A673 (cell line): Measurements from ENCODE around the gene KPNA6. TPM values are rescaled to one million over a fixed set of nuclear protein-coding genes. Genes with fewer than 3 reads are reported as not detected.
A peak's percentile ranks its signal among the peaks of the same experiment; 100 is the strongest.

ENCODE experiments used
- BruUV-seq: library from RNA; stranded (reverse); fragments of 400-500 nt; replicated peaks from 2 replicates; lab custom pipeline; 2021; lab: Mats Ljungman, UMichigan
- CTCF ChIA-PET: fragments of 300-600 bp; sonication (Branson Sonifier 250); formaldehyde crosslinking; loops from one replicate; lab custom pipeline; 2022; ENCODE audit warnings: antibody characterized with exemption; lab: Charles Lee
- POLR2A ChIA-PET: fragments of 300-600 bp; sonication (Branson Sonifier 250); formaldehyde crosslinking; loops from one replicate; lab custom pipeline; 2022; ENCODE audit warnings: antibody characterized with exemption; ENCODE audit not compliant: low non-redundant PET; lab: Charles Lee
- DNase-seq: peaks from one replicate; pipeline ENCODE4 v3.0.0-alpha.2; 2015; ENCODE audit warnings: low spot score
- H3K27ac ChIP-seq: fragments of 200-600 bp; sonication (generic); 2 replicates; pipeline ENCODE4 v1.5.1; 2016; ENCODE audit warnings: mixed run types, low read depth, mild to moderate bottlenecking, mixed read lengths, antibody characterized with exemption, low read length; ENCODE audit not compliant: poor library complexity, severe bottlenecking
- H3K27me3 ChIP-seq: fragments of 200-600 bp; sonication (generic); replicated peaks from 2 replicates; pipeline ENCODE4 v1.6.1; 2017; ENCODE audit warnings: mixed run types, low read depth, mild to moderate bottlenecking, mixed read lengths, antibody characterized with exemption, low read length; ENCODE audit not compliant: insufficient read depth, poor library complexity
- H3K36me3 ChIP-seq: fragments of 200-600 bp; sonication (generic); 2 replicates; pipeline ENCODE4 v1.6.1; 2016; ENCODE audit warnings: mixed run types, mild to moderate bottlenecking, mixed read lengths, antibody characterized with exemption, low read length; ENCODE audit not compliant: insufficient read depth, poor library complexity, severe bottlenecking
- H3K4me1 ChIP-seq: fragments of 200-600 bp; sonication (generic); 2 replicates; pipeline ENCODE4 v1.6.1; 2017; ENCODE audit warnings: mixed run types, mild to moderate bottlenecking, mixed read lengths, antibody characterized with exemption, low read length; ENCODE audit not compliant: insufficient read depth, poor library complexity, severe bottlenecking
- H3K4me3 ChIP-seq: fragments of 200-600 bp; sonication (generic); 2 replicates; pipeline ENCODE4 v1.5.1; 2016; ENCODE audit warnings: low read depth, mixed run types, mild to moderate bottlenecking, mixed read lengths, low read length; ENCODE audit not compliant: poor library complexity, severe bottlenecking
- H3K9me3 ChIP-seq: fragments of 200-600 bp; sonication (generic); 2 replicates; pipeline ENCODE4 v1.6.1; 2016; ENCODE audit warnings: mixed run types, low read depth, mild to moderate bottlenecking, mixed read lengths, antibody characterized with exemption, low read length; ENCODE audit not compliant: poor library complexity, severe bottlenecking
- EZH2 ChIP-seq: fragments of 200-600 bp; sonication (generic); IDR thresholded peaks from 2 replicates; pipeline ENCODE4 v1.6.1; 2017; ENCODE audit warnings: borderline replicate concordance, low read depth, mild to moderate bottlenecking, mixed read lengths, antibody characterized with exemption, low read length; ENCODE audit not compliant: poor library complexity, severe bottlenecking
- intact Hi-C: fragments of 100-400 bp; cut with micrococcal nuclease; formaldehyde crosslinking; loops from one replicate; pipeline ENCODE4 v1.10.0; 2022; ENCODE audit not compliant: unreplicated experiment
- total RNA-seq: library from RNA; stranded (reverse); gene quantifications from 2 replicates; pipeline ENCODE4 v1.2.3, GENCODE V29; 2021
- TF ChIP-seq, protein P1 (sequence below): fragments of 300-800, 200-600 bp; sonication (generic); conservative IDR thresholded peaks from 2 replicates; pipeline ENCODE4 v1.5.1; 2017; ENCODE audit warnings: low read depth, mild to moderate bottlenecking, antibody characterized with exemption, low read length, moderate library complexity, mixed read lengths

KPNA6 gene
- total RNA-seq, 1 experiment from 2014 or later = 96.8 TPM

DNA sequence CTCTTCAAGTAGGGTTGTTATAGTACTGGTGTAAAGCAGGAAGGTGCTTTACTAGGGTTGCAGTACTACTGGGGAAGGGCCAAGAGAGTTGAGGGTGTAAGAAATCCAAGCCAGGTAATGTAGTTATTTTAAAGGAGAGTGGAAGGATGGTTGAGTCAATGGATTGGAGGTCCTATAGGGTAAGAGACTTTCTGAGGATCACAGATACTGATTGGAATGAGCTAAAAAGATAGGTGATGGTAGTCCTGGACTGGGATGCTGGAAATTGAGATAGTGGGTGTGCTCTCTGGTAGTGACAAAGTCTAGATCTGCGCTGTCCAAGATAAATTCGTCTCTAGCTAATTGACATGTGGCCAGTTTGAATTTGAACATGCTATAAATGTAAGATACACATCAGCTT, 78.6 kb downstream of the KPNA6 start:
- Histone ChIP-seq H3K36me3 (peaks cover 85% of the 10 kb centered on the region), H3K9me3 (no peaks in the 10 kb centered on the region), H3K4me3 (no peak overlapping the region), H3K4me1 (peaks cover 13% of the 10 kb centered on the region), H3K27me3 (no peaks in the 10 kb centered on the region), H3K27ac (peak overlapping the region; percentile 60)
- POLR2A ChIA-PET = no interaction called here
- CTCF ChIA-PET = no interaction called here
- TF ChIP-seq, protein P1, sequence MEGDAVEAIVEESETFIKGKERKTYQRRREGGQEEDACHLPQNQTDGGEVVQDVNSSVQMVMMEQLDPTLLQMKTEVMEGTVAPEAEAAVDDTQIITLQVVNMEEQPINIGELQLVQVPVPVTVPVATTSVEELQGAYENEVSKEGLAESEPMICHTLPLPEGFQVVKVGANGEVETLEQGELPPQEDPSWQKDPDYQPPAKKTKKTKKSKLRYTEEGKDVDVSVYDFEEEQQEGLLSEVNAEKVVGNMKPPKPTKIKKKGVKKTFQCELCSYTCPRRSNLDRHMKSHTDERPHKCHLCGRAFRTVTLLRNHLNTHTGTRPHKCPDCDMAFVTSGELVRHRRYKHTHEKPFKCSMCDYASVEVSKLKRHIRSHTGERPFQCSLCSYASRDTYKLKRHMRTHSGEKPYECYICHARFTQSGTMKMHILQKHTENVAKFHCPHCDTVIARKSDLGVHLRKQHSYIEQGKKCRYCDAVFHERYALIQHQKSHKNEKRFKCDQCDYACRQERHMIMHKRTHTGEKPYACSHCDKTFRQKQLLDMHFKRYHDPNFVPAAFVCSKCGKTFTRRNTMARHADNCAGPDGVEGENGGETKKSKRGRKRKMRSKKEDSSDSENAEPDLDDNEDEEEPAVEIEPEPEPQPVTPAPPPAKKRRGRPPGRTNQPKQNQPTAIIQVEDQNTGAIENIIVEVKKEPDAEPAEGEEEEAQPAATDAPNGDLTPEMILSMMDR = no peak
- TF ChIP-seq EZH2 = no peak
- intact Hi-C loops = no loop called here
- DNase-seq = no peak
- no TSS peak for BruUV-seq

DNA sequence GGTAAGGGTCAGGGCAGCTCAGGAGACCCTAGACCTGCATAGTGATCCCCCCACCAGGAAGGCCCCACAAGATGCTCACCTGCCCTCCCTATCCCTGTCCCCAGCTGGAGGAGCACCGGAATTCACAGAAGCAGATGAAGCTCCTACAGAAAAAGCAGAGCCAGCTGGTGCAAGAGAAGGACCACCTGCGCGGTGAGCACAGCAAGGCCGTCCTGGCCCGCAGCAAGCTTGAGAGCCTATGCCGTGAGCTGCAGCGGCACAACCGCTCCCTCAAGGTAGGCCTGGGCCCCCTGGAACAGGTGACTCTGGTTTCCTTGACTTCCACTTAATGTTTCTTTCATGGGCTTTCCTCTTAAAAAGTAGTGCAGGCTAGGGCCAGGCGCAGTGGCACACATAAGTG, 80.0 kb downstream of the KPNA6 start:
- TF ChIP-seq, protein P1 = no peak
- TF ChIP-seq EZH2 = no peak
- Histone ChIP-seq H3K36me3 (peaks cover 85% of the 10 kb centered on the region), H3K27ac (no peak overlapping the region), H3K27me3 (no peaks in the 10 kb centered on the region), H3K4me1 (peaks cover 5% of the 10 kb centered on the region), H3K9me3 (no peaks in the 10 kb centered on the region), H3K4me3 (no peak overlapping the region)
- no peak for DNase-seq
- POLR2A ChIA-PET = no interaction called here
- BruUV-seq = no TSS peak
- CTCF ChIA-PET = no interaction called here
- intact Hi-C loops = no loop called here

DNA sequence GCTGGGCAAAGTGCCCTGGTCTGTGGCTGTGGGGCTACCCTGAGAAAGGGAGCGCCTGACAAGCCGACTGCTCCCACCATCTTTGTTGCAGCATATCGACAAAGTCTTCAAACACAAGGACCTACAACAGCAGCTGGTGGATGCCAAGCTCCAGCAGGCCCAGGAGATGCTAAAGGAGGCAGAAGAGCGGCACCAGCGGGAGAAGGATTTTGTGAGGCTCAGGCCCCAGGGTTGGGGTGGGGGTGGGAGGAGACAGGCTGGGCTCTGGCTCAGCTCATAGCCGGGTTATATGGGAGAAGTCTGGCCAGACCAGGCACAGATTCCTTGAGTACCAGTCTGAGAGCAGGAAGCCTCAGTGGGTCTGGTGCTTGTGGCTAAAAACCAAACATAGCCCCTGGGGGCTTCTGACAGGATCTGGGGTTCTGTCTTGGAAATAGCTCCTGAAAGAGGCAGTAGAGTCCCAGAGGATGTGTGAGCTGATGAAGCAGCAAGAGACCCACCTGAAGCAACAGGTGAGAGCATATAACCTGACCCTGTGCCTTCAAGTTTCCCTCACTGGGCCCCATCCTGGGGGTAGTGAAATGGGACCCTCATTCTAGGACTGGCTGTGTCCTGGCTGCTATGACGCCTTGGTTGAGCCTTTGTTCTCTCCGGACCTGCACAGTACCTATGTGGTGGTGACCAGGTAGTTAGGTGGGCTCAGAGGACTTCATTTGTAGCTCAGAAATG, 84.5 kb downstream of the KPNA6 start:
- Histone ChIP-seq H3K27ac (no peak overlapping the region), H3K4me3 (no peak overlapping the region), H3K9me3 (no peaks in the 10 kb centered on the region), H3K4me1 (no peaks in the 10 kb centered on the region), H3K27me3 (no peaks in the 10 kb centered on the region), H3K36me3 (peaks cover 90% of the 10 kb centered on the region)
- no TSS peak for BruUV-seq
- DNase-seq = no peak
- CTCF ChIA-PET = no interaction called here
- TF ChIP-seq, protein P1 = no peak
- TF ChIP-seq EZH2 = no peak
- POLR2A ChIA-PET = interaction anchor here (0.5 to 0.7 kb wide), 2 partner anchors 12 to 83 kb away, joined by 3 to 6 read pairs; no protein-coding TSS in a partner anchor
- intact Hi-C loops = no loop called here
